Activated CD8-positive, alpha-beta T cell treated with anti-CD3 and anti-CD28 coated beads, Interleukin-2, amount 10 ng/mL, durations not matched to agents 7 days and 5 days (primary cell): ENCODE measurements around the gene PLXDC1. TPM values are rescaled to one million over a fixed set of nuclear protein-coding genes. Genes with fewer than 3 reads are reported as not detected.
A peak's percentile ranks its signal among the peaks of the same experiment; 100 is the strongest.

ENCODE experiments used
- ATAC-seq: fragments of 150-1000 bp; cut with Tn5 transposase; one replicate; pipeline ENCODE4 v1.10.0; 2021; ENCODE audit warnings: moderate library complexity
- CTCF ChIA-PET: fragments of 350-600 bp; sonication (Branson Sonifier 250); formaldehyde crosslinking; loops from one replicate; lab custom pipeline; 2021; ENCODE audit warnings: antibody characterized with exemption; lab: Charles Lee
- POLR2A ChIA-PET: fragments of 350-600 bp; sonication (Branson Sonifier 250); formaldehyde crosslinking; loops from one replicate; lab custom pipeline; 2021; ENCODE audit warnings: antibody characterized with exemption; lab: Charles Lee
- DNase-seq: peaks from one replicate; pipeline ENCODE4 v3.0.0-alpha.2; 2020
- H3K27ac Mint-ChIP-seq: one replicate; pipeline ENCODE4 v1.8.0; 2021; ENCODE audit warnings: mild to moderate bottlenecking, mixed read lengths
- H3K27me3 Mint-ChIP-seq: one replicate; pipeline ENCODE4 v1.8.0; 2021; ENCODE audit warnings: low read depth, mixed read lengths
- H3K36me3 Mint-ChIP-seq: one replicate; pipeline ENCODE4 v1.8.0; 2021; ENCODE audit warnings: low read depth, mixed read lengths
- H3K4me1 Mint-ChIP-seq: one replicate; pipeline ENCODE4 v1.8.0; 2021; ENCODE audit warnings: low read depth, mixed read lengths
- H3K4me3 Mint-ChIP-seq: one replicate; pipeline ENCODE4 v1.8.0; 2021; ENCODE audit warnings: mild to moderate bottlenecking, mixed read lengths
- H3K9me3 Mint-ChIP-seq: one replicate; pipeline ENCODE4 v1.8.0; 2022; ENCODE audit warnings: mixed read lengths; ENCODE audit not compliant: insufficient read depth
- total RNA-seq, 2 experiments: library from RNA; stranded (reverse); gene quantifications; one replicate each; pipeline ENCODE4 v1.2.3, GENCODE V29; 2021

PLXDC1 gene
- total RNA-seq, 2 experiments from 2014 or later, result 3.3 to 3.9 TPM

GRCh38 chr17:39094607-39095308 lies 56.7 kb downstream of the PLXDC1 start:
- ATAC-seq, result peak; percentile 30
- Mint-ChIP-seq H3K36me3 (no peaks in the 10 kb centered on the region), H3K4me3 (peak overlapping the region; percentile 66), H3K4me1 (peaks cover 70% of the 10 kb centered on the region), H3K9me3 (no peaks in the 10 kb centered on the region), H3K27ac (peak overlapping the region; percentile 92), H3K27me3 (peaks cover 3% of the 10 kb centered on the region)
- peak; percentile 79 for DNase-seq
- POLR2A ChIA-PET, result interaction anchor here (1.7 kb wide), 1 partner anchor 58 kb away, joined by 8 read pairs; no protein-coding TSS in a partner anchor
- CTCF ChIA-PET, result interaction anchor here (0.6 to 2.0 kb wide), 6 partner anchors 12 to 171 kb away, joined by 3 to 10 read pairs (median 4); no protein-coding TSS in a partner anchor

GRCh38 chr17:39092692-39093230 lies 58.7 kb downstream of the PLXDC1 start:
- ChIA-PET POLR2A (interaction anchor here (1.0 kb wide), 2 partner anchors 16 to 61 kb away, joined by 3 to 4 read pairs; no protein-coding TSS in a partner anchor), CTCF (interaction anchor here (0.6 to 3.5 kb wide), 22 partner anchors 9 to 390 kb away, joined by 3 to 27 read pairs (median 3); partner anchors contain the start of genes ARL5C, PLXDC1 and RPL19)
- peaks cover 68% of the 10 kb centered on the region for H3K4me1 Mint-ChIP-seq
- no peaks in the 10 kb centered on the region for H3K27me3 Mint-ChIP-seq
- H3K4me3 Mint-ChIP-seq, result peak overlapping the region; percentile 67
- ATAC-seq (peak; percentile 40), DNase-seq (peak; percentile 40)
- H3K27ac Mint-ChIP-seq, result peak overlapping the region; percentile 97
- no peaks in the 10 kb centered on the region for H3K36me3 Mint-ChIP-seq
- H3K9me3 Mint-ChIP-seq, result no peaks in the 10 kb centered on the region

GRCh38 chr17:39090908-39091665 lies 60.4 kb downstream of the PLXDC1 start:
- DNase-seq, result no peak
- ChIA-PET CTCF (interaction anchor here (0.9 to 3.5 kb wide), 5 partner anchors 27 to 108 kb away, joined by 3 to 27 read pairs (median 14); partner anchors contain the start of gene ARL5C), POLR2A (no interaction called here)
- H3K27ac Mint-ChIP-seq, result peak overlapping the region; percentile 83
- H3K9me3 Mint-ChIP-seq, result no peaks in the 10 kb centered on the region
- ATAC-seq, result no peak
- no peaks in the 10 kb centered on the region for H3K27me3 Mint-ChIP-seq
- H3K36me3 Mint-ChIP-seq, result no peaks in the 10 kb centered on the region
- peak overlapping the region; percentile 6 for H3K4me3 Mint-ChIP-seq
- H3K4me1 Mint-ChIP-seq, result peaks cover 56% of the 10 kb centered on the region

GRCh38 chr17:39090400-39090799 lies 61.0 kb downstream of the PLXDC1 start:
- Mint-ChIP-seq H3K27ac (no peak overlapping the region), H3K9me3 (no peaks in the 10 kb centered on the region), H3K4me3 (no peak overlapping the region), H3K36me3 (no peaks in the 10 kb centered on the region), H3K4me1 (peaks cover 50% of the 10 kb centered on the region), H3K27me3 (no peaks in the 10 kb centered on the region)
- ChIA-PET CTCF (interaction anchor here (3.5 kb wide), 1 partner anchor 63 kb away, joined by 24 read pairs; no protein-coding TSS in a partner anchor), POLR2A (no interaction called here)
- ATAC-seq (no peak), DNase-seq (no peak)

GRCh38 chr17:39084558-39084957 lies 66.9 kb downstream of the PLXDC1 start:
- CTCF ChIA-PET, result interaction anchor here (0.7 to 0.8 kb wide), 2 partner anchors 68 to 102 kb away, joined by 3 read pairs; no protein-coding TSS in a partner anchor
- H3K9me3 Mint-ChIP-seq, result no peaks in the 10 kb centered on the region
- no peak overlapping the region for H3K27ac Mint-ChIP-seq
- H3K4me3 Mint-ChIP-seq, result no peak overlapping the region
- POLR2A ChIA-PET, result no interaction called here
- ATAC-seq (no peak), DNase-seq (no peak)
- peaks cover 8% of the 10 kb centered on the region for H3K4me1 Mint-ChIP-seq
- H3K36me3 Mint-ChIP-seq, result no peaks in the 10 kb centered on the region
- H3K27me3 Mint-ChIP-seq, result no peaks in the 10 kb centered on the region

GRCh38 chr17:39083270-39083669 lies 68.2 kb downstream of the PLXDC1 start:
- H3K27ac Mint-ChIP-seq, result no peak overlapping the region
- no peak for ATAC-seq
- POLR2A ChIA-PET, result no interaction called here
- no peaks in the 10 kb centered on the region for H3K36me3 Mint-ChIP-seq
- no peak for DNase-seq
- CTCF ChIA-PET, result interaction anchor here (1.2 to 2.3 kb wide), 5 partner anchors 9 to 100 kb away, joined by 3 to 9 read pairs (median 7); no protein-coding TSS in a partner anchor
- no peaks in the 10 kb centered on the region for H3K27me3 Mint-ChIP-seq
- no peaks in the 10 kb centered on the region for H3K9me3 Mint-ChIP-seq
- peaks cover 6% of the 10 kb centered on the region for H3K4me1 Mint-ChIP-seq
- no peak overlapping the region for H3K4me3 Mint-ChIP-seq

- no peak for DNase-seq
- Mint-ChIP-seq H3K4me3 (no peak overlapping the region), H3K27ac (no peak overlapping the region)
Measured at GRCh38 chr17:39082482-39082881, 69.0 kb downstream of the PLXDC1 start.

GRCh38 chr17:39081851-39082250 lies 69.6 kb downstream of the PLXDC1 start:
- H3K36me3 Mint-ChIP-seq, result no peaks in the 10 kb centered on the region
- H3K4me3 Mint-ChIP-seq, result no peak overlapping the region
- no peak overlapping the region for H3K27ac Mint-ChIP-seq
- H3K9me3 Mint-ChIP-seq, result no peaks in the 10 kb centered on the region
- peaks cover 6% of the 10 kb centered on the region for H3K4me1 Mint-ChIP-seq
- no peak for ATAC-seq
- POLR2A ChIA-PET, result no interaction called here
- H3K27me3 Mint-ChIP-seq, result no peaks in the 10 kb centered on the region
- no peak for DNase-seq
- CTCF ChIA-PET, result interaction anchor here (0.7 to 2.3 kb wide), 6 partner anchors 11 to 99 kb away, joined by 3 to 9 read pairs (median 3); no protein-coding TSS in a partner anchor

More at GRCh38 chr17:39082482-39082881, 69.0 kb downstream of the PLXDC1 start:
- H3K27me3 Mint-ChIP-seq, result no peaks in the 10 kb centered on the region
- H3K4me1 Mint-ChIP-seq, result peaks cover 6% of the 10 kb centered on the region
- POLR2A ChIA-PET, result no interaction called here
- no peaks in the 10 kb centered on the region for H3K36me3 Mint-ChIP-seq
- CTCF ChIA-PET, result interaction anchor here (0.7 to 2.3 kb wide), 7 partner anchors 10 to 99 kb away, joined by 3 to 9 read pairs (median 3); no protein-coding TSS in a partner anchor
- H3K9me3 Mint-ChIP-seq, result no peaks in the 10 kb centered on the region
- no peak for ATAC-seq

- ChIA-PET CTCF (interaction anchor here (0.9 to 1.7 kb wide), 2 partner anchors 84 to 97 kb away, joined by 3 to 5 read pairs; no protein-coding TSS in a partner anchor), POLR2A (no interaction called here)
- ATAC-seq (no peak), DNase-seq (no peak)
- H3K27ac Mint-ChIP-seq, result no peak overlapping the region
- peaks cover 6% of the 10 kb centered on the region for H3K4me1 Mint-ChIP-seq
- no peaks in the 10 kb centered on the region for H3K27me3 Mint-ChIP-seq
- no peak overlapping the region for H3K4me3 Mint-ChIP-seq
- H3K36me3 Mint-ChIP-seq, result no peaks in the 10 kb centered on the region
- no peaks in the 10 kb centered on the region for H3K9me3 Mint-ChIP-seq
Measured at GRCh38 chr17:39080421-39081078, 70.9 kb downstream of the PLXDC1 start.

GRCh38 chr17:39079836-39080235 lies 71.6 kb downstream of the PLXDC1 start:
- Mint-ChIP-seq H3K4me1 (peaks cover 6% of the 10 kb centered on the region), H3K27ac (no peak overlapping the region), H3K36me3 (no peaks in the 10 kb centered on the region), H3K9me3 (no peaks in the 10 kb centered on the region), H3K27me3 (no peaks in the 10 kb centered on the region), H3K4me3 (no peak overlapping the region)
- ChIA-PET POLR2A (no interaction called here), CTCF (interaction anchor here (0.9 to 1.7 kb wide), 4 partner anchors 13 to 97 kb away, joined by 3 to 6 read pairs (median 4); no protein-coding TSS in a partner anchor)
- ATAC-seq (no peak), DNase-seq (no peak)

GRCh38 chr17:39077866-39078265 lies 73.6 kb downstream of the PLXDC1 start:
- CTCF ChIA-PET, result interaction anchor here (0.8 to 3.1 kb wide), 4 partner anchors 12 to 97 kb away, joined by 3 to 16 read pairs (median 4); no protein-coding TSS in a partner anchor

More at GRCh38 chr17:39077866-39078265, 73.6 kb downstream of the PLXDC1 start:
- peak overlapping the region; percentile 16 for H3K27ac Mint-ChIP-seq
- no peak for DNase-seq
- H3K36me3 Mint-ChIP-seq, result no peaks in the 10 kb centered on the region
- H3K27me3 Mint-ChIP-seq, result no peaks in the 10 kb centered on the region
- no peak overlapping the region for H3K4me3 Mint-ChIP-seq
- H3K9me3 Mint-ChIP-seq, result no peaks in the 10 kb centered on the region
- no peak for ATAC-seq
- peaks cover 14% of the 10 kb centered on the region for H3K4me1 Mint-ChIP-seq
- POLR2A ChIA-PET, result no interaction called here
